Osteoblast (primary cell): ENCODE measurements around the gene CHSY1. TPM values are rescaled to one million over a fixed set of nuclear protein-coding genes. Genes with fewer than 3 reads are reported as not detected.

Experiments used
- DNase-seq: peaks from one replicate; pipeline ENCODE4 v3.0.0; 2011; ENCODE audit warnings: low spot score, mixed read lengths; ENCODE audit not compliant: insufficient read length; ENCODE audit errors: missing footprints
- H2AFZ ChIP-seq: 2 replicates; pipeline ENCODE4 v1.6.0; 2011; ENCODE audit warnings: mild to moderate bottlenecking, low read length
- H3K27ac ChIP-seq: 2 replicates; pipeline ENCODE4 v1.5.1; 2011; ENCODE audit warnings: mild to moderate bottlenecking, low read depth, low read length, moderate library complexity
- H3K27me3 ChIP-seq: 2 replicates; pipeline ENCODE4 v1.6.0; 2012; ENCODE audit warnings: mild to moderate bottlenecking, control low read depth, inconsistent platforms, low read length, moderate library complexity; ENCODE audit not compliant: insufficient read depth
- H3K36me3 ChIP-seq: 2 replicates; pipeline ENCODE4 v1.5.1; 2011; ENCODE audit warnings: mild to moderate bottlenecking, low read length, control low read depth, moderate library complexity; ENCODE audit not compliant: insufficient read depth
- H3K4me1 ChIP-seq: 2 replicates; pipeline ENCODE4 v1.5.1; 2011; ENCODE audit warnings: mild to moderate bottlenecking, low read length, control low read depth, moderate library complexity; ENCODE audit not compliant: insufficient read depth
- H3K4me2 ChIP-seq: 2 replicates; pipeline ENCODE4 v1.6.0; 2011; ENCODE audit warnings: mild to moderate bottlenecking, low read length; ENCODE audit not compliant: insufficient read depth
- H3K4me3 ChIP-seq: fragments of 200-600 bp; sonication (generic); 3 replicates; pipeline ENCODE4 v1.5.1; 2012; ENCODE audit warnings: mild to moderate bottlenecking, low read length, inconsistent platforms; ENCODE audit not compliant: insufficient read depth
- H3K79me2 ChIP-seq: 2 replicates; pipeline ENCODE4 v1.6.0; 2012; ENCODE audit warnings: mild to moderate bottlenecking, low read length, control low read depth, inconsistent platforms; ENCODE audit not compliant: insufficient read depth
- H3K9me3 ChIP-seq: 2 replicates; pipeline ENCODE4 v1.5.1; 2011; ENCODE audit warnings: low read depth, low read length, control low read depth
- H4K20me1 ChIP-seq: 2 replicates; pipeline ENCODE4 v1.6.0; 2012; ENCODE audit warnings: mild to moderate bottlenecking, low read length, control low read depth; ENCODE audit not compliant: insufficient read depth
- total RNA-seq: library from RNA; depleted of rRNA; stranded (reverse); fragments of >200 nt; gene quantifications from 2 replicates; pipeline ENCODE4 v1.2.3, GENCODE V29; 2012
- TF ChIP-seq, protein P1 (sequence below): IDR thresholded peaks from 2 replicates; pipeline ENCODE4 v1.5.1; 2011; ENCODE audit warnings: mild to moderate bottlenecking, low read depth, low read length, moderate library complexity; ENCODE audit errors: extremely low read depth

Gene CHSY1
- total RNA-seq, 1 donor, result 39.1 TPM

DNA sequence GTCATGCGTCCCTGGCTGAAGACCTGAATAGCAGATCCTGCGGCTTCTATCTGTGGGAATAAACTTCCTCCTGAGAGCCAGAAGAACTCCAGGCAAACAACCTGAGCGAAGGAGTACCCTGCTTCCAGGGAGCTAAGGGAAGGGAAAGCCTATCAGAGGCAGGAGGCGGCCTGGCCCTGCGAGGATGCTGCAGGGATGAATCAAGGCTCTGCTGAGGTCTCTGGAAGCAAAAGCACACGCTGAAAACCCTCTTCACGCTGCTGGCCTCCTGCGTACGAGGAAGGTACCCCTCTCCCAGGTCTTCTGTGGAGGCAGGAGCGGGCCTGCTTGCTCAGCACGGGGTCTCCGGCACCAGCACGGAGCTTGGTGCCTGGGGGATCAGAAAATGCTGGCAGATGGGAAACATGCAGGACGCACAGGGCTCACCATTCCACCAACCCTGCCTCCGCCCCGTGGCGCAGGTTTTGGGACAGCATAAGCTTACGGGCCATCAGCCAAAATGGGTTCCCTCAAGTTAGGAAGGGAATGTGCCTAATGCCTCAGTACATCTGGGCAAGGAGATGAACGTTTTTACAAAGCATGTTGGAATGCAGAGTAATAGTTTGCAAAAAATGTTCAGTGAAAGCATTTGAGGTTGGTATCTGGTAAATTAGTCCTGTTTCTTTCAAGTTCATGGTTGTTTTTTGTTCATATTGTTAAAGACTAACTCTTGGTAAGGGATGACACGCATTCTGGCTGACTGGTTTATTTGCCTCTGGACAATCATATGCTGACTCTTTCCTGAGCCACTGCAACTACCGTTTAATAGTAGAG is 72.3 kb downstream of the CHSY1 start:
- Histone ChIP-seq H3K4me1 (peaks cover 19% of the 10 kb centered on the region), H3K79me2 (peaks cover 86% of the 10 kb centered on the region), H3K4me3 (no peak overlapping the region), H2AFZ (no peak overlapping the region), H3K27ac (peak overlapping the region; percentile 99), H3K4me2 (peak overlapping the region; percentile 12), H3K36me3 (peaks cover 59% of the 10 kb centered on the region), H4K20me1 (peaks cover 4% of the 10 kb centered on the region), H3K27me3 (no peaks in the 10 kb centered on the region), H3K9me3 (no peaks in the 10 kb centered on the region)
- TF ChIP-seq, protein P1, sequence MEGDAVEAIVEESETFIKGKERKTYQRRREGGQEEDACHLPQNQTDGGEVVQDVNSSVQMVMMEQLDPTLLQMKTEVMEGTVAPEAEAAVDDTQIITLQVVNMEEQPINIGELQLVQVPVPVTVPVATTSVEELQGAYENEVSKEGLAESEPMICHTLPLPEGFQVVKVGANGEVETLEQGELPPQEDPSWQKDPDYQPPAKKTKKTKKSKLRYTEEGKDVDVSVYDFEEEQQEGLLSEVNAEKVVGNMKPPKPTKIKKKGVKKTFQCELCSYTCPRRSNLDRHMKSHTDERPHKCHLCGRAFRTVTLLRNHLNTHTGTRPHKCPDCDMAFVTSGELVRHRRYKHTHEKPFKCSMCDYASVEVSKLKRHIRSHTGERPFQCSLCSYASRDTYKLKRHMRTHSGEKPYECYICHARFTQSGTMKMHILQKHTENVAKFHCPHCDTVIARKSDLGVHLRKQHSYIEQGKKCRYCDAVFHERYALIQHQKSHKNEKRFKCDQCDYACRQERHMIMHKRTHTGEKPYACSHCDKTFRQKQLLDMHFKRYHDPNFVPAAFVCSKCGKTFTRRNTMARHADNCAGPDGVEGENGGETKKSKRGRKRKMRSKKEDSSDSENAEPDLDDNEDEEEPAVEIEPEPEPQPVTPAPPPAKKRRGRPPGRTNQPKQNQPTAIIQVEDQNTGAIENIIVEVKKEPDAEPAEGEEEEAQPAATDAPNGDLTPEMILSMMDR, result no peak
- DNase-seq, result peak; percentile 88

DNA sequence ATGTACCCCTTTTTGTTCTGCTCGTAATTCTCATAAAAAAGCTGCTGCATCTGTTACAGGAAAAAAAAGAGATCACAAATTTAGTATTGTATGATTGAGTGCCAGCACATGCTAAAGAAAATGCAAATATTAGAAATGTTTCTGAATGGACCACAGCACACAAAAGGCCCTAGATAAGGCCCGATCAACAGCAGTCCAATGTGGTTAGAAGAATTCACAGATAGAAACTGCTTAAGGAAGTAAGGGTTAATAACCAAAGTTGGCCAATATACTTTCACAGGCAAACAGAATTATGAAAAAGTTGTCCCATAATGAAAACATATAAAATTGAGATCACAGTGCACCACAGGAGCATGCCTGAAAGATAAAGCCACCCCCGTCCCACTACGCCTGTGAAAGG is 72.9 kb downstream of the CHSY1 start:
- H3K27ac ChIP-seq, result peak overlapping the region; percentile 99
- no peak overlapping the region for H3K4me2 ChIP-seq
- peaks cover 4% of the 10 kb centered on the region for H4K20me1 ChIP-seq
- peaks cover 81% of the 10 kb centered on the region for H3K79me2 ChIP-seq
- no peak overlapping the region for H2AFZ ChIP-seq
- no peak overlapping the region for H3K4me3 ChIP-seq
- peaks cover 19% of the 10 kb centered on the region for H3K4me1 ChIP-seq
- H3K9me3 ChIP-seq, result no peaks in the 10 kb centered on the region
- no peak for DNase-seq
- peaks cover 58% of the 10 kb centered on the region for H3K36me3 ChIP-seq
- no peaks in the 10 kb centered on the region for H3K27me3 ChIP-seq
- TF ChIP-seq, protein P1, result no peak

DNA sequence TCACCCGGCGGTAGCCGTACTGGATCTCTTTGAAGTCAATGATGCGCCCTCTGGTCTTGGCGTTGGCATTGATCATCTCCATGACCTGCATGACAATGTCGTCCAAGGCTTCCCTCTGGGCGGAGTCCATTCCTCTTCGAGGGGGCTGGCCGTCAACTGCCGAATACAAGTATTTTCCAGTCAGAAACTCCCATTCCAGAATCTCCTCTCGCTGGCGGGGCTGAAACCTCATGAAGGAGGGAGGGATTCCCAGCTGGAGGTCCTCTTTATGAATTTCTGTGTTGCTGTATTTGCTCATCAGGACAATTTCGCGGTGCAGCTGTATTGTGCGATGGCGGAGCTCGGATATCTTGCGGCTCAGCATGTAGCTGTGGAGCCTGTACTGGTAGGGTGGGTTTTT is 73.4 kb downstream of the CHSY1 start:
- Histone ChIP-seq H3K4me1 (peaks cover 19% of the 10 kb centered on the region), H2AFZ (no peak overlapping the region), H3K4me3 (no peak overlapping the region), H3K27me3 (no peaks in the 10 kb centered on the region), H3K27ac (no peak overlapping the region), H3K9me3 (no peaks in the 10 kb centered on the region), H3K4me2 (no peak overlapping the region), H3K36me3 (peaks cover 58% of the 10 kb centered on the region), H3K79me2 (peaks cover 76% of the 10 kb centered on the region), H4K20me1 (peaks cover 4% of the 10 kb centered on the region)
- no peak for DNase-seq
- TF ChIP-seq, protein P1, result no peak

DNA sequence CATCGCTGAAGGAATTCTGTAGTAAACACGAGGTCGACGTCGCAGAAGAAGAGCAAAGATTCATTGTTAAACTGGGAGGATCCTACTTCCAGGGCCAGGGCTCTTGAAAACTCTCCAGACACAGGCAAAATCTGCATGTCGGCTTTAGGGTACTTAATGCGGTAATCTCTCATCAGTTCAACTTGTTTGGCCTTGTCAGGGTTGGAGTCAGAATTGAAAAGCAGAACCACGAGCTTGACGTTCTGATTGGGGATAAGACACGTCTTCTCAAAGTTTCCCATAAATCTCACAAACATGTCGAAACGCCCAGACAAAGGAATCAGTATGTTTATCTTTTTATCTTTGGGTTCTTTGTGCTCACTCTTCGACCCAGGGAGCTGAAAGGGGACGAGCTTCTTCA is 74.0 kb downstream of the CHSY1 start:
- Histone ChIP-seq H3K9me3 (no peaks in the 10 kb centered on the region), H3K27me3 (no peaks in the 10 kb centered on the region), H3K4me3 (no peak overlapping the region), H3K27ac (no peak overlapping the region), H3K79me2 (peaks cover 70% of the 10 kb centered on the region), H4K20me1 (peaks cover 4% of the 10 kb centered on the region), H3K4me1 (peaks cover 19% of the 10 kb centered on the region), H3K4me2 (no peak overlapping the region), H2AFZ (no peak overlapping the region), H3K36me3 (peaks cover 57% of the 10 kb centered on the region)
- DNase-seq, result no peak
- TF ChIP-seq, protein P1, result no peak
